MCF 10A (cell line): ENCODE results near the gene EPB41. TPM values are rescaled to one million over a fixed set of nuclear protein-coding genes. Genes with fewer than 3 reads are reported as not detected.

Source experiments
- total RNA-seq: library from RNA; stranded (reverse); gene quantifications from 2 replicates; pipeline ENCODE4 v1.2.3, GENCODE V29; 2022

The EPB41 gene
- total RNA-seq, 1 experiment from 2014 or later = 15.0 TPM

Other genes with a start within 250 kb of the EPB41 start
- gene GMEB1, start 245.8 kb upstream of the EPB41 start, total RNA-seq = 9.1 and 13.3 TPM in 2 replicates
- 102 and 127 TPM in 2 replicates for gene YTHDF2, start 177.6 kb upstream of the EPB41 start, total RNA-seq
- not detected in 2 replicates for gene OPRD1, start 102.4 kb upstream of the EPB41 start, total RNA-seq
- not detected in 2 replicates for gene TMEM200B, start 209.3 kb downstream of the EPB41 start, total RNA-seq